Fibroblast of skin of scalp (primary cell): ENCODE measurements around the gene PILRA.
"Not testable (repeated sequence)": the region's sequence is repeated elsewhere in the genome, so short reads cannot be mapped to it uniquely, and the experiment has no call there.

Source experiments
- DNase-seq: peaks from one replicate; pipeline ENCODE4 v3.0.0-alpha.2; 2013

PILRA gene

GRCh38 chr7:100358027-100358856 is 15.0 kb upstream of the PILRA start, which contains the start of gene PILRB:
Gene PILRB, plus strand, starts transcription at chr7:100358117. Its CDS starts 186 bp downstream, at chr7:100358303.
- no peak for DNase-seq

DNA sequence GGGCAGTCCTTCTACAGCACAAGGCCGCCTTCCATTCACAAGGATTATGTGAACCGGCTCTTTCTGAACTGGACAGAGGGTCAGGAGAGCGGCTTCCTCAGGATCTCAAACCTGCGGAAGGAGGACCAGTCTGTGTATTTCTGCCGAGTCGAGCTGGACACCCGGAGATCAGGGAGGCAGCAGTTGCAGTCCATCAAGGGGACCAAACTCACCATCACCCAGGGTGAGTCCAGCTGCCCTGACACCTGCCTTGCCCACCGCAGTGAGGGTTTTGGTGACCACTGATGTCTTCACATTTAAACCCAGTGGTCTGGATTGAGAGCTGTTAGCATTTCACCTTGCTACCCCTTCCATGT is 14.5 kb upstream of the PILRA start:
- DNase-seq: no peak

DNA sequence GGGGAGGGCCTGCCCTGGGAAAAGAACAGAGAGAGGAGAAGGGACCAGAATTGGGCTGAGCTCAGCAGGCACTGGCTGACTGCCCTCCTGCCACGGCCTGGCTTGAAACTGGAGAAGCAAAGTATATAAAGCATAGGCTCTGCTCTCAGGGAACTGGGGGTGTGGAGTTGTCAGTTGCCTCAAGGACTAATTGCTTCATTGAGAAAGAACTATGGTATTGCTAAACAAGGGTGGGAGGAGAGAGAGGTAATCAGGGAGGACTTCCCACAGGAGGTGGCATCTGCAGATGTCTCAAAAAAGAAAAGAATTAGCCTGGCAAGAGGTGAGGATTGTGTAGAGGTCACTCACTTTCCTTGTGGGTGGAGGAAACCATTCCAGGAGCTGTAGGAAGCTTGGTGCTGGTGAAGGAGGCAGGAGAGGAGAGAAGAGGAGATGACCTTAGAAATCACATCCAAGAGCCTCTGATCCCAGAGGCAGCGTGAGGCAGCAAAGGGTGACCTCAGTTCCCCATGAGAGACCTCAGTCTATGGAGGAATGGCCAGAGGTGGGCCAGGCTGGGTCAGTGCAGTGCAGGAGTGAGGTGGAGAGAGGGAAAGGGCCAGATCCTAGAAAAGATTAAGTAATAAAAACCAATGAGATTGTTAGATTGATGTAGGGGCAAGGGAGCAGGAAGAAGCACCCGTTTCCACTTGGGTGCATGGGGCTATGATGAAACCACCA is 13.0 kb upstream of the PILRA start:
- no peak for DNase-seq

DNA sequence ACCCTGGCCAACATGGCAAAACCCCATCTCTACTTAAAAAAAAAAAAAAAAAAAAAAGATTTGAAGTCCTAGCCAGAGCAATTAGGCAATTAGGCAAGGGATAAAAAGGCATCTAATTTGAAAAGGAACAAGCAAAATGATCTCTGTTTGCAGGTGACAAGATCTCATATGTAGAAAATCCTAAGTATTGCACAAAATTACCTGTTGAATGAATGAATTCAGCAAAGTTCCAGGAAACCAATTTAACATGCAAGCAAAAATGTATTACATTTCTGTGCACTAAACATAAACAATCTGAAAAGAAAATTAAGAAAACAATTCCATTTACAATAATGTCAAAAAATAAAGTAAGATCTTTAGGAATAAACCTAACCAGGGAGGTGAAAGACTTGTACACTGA is 10.2 kb upstream of the PILRA start:
- no peak for DNase-seq

- not testable (repeated sequence) for DNase-seq
These were observed 9.5 kb upstream of the PILRA start for GRCh38 chr7:100363797-100364196.

DNA sequence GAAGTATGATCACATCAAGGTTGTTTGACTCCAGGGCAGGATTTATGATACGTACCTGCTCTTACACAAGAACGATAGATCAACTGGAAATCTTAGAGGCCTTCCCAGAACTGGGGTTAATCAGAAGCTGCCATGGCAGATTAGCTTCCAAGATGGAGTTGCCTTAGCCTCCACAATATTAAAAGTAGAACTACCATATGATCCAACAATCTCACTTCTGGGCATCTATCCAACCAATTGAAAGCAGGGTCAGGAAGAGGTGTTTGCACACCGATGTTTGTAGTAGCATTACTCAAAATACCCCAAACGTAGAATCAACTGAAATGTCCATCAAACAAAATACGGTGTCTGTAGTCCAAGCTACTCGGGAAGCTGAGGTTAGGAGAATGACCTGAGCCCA is 8.8 kb upstream of the PILRA start:
- DNase-seq: no peak

DNA sequence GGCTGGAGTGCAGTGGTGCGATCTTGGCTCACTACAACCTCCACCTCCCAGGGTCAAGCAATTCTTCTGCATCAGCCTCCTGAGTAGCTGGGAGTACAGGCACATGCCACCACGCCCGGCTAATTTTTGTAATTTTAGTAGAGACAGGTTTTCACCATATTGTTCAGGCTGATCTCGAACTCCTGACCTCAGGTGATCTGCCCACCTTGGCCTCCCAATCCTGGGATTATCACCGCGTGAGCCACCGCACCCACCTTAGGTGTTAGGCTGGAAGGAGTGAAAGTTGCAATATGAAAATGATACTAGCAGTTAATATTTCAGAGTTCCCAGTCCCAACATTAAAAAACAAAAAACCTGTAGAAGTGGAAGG is 7.3 kb upstream of the PILRA start:
- DNase-seq: not testable (repeated sequence)

DNA sequence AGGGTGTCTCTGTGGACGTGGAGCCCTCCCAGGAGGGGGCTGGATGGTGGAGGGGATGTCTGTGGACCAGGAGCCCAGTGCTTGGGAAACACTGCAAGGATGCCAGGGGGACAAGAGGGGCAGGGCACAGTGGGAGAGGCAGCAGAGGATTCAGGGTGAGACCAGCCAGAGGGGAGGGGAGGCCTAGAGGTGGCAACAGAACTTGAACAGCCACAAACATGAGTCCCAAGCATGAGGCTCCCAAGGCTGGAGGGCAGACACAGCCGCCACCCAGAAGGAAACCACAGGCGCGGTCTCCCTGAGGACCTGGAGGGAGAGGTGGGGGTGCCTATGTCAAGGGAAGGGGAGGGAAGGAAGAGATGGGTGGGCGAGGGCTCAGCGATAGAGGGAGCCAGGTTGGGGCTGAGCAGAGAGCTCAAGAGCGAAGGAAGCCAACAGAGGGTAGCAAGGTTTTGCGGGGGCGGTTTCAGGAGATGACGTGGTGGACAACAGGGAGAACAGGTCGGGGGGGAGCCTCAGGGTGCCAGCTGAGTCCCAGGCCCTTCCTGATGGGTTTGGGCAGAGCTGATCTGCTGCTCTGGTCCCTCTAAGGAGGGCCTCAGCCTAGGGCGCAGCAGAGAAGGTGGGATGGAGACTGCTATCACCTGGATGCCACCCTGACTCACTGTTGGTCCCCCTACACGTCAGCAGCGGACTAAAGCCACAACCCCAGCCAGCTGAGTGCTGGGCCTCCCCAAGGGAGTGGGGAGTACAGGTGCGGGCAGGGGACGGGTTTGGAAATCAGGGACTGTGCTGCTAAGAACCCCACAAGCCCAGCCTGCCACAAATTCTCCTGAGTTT is 6.7 kb upstream of the PILRA start:
- DNase-seq: no peak

- DNase-seq: no peak
These were observed 6.1 kb upstream of the PILRA start for GRCh38 chr7:100367251-100367620.

GRCh38 chr7:100367676-100368613 is 5.3 kb upstream of the PILRA start:
- no peak for DNase-seq

GRCh38 chr7:100369105-100369504 is 4.2 kb upstream of the PILRA start:
- no peak for DNase-seq

DNA sequence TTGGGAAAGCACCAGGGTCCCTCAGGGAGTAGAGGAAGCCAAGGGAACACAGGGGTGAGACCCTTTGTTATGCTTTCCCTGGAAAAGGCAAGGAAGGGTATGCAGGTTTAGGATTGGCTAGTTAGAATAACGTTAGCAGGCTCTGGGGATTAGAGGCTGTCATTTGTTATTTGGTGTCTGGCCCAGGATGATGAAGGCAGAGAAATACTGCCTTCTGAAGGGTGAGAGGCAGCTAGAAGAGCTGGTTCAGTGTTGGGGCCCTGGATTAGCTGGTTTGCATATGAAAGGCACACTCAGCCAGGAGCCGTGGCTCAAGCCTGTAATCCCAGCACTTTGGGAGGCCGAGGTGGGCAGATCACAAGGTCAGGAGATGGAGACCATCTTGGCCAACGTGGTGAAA is 3.0 kb upstream of the PILRA start:
- DNase-seq: no peak

GRCh38 chr7:100370746-100371145 is 2.5 kb upstream of the PILRA start:
- DNase-seq: no peak

GRCh38 chr7:100371561-100372171 is 1.6 kb upstream of the PILRA start:
- DNase-seq: peak; percentile 7

GRCh38 chr7:100372256-100372655 is 1.0 kb upstream of the PILRA start:
- DNase-seq: peak; percentile 46

- DNase-seq: no peak
These were observed 593 bp upstream of the PILRA start for GRCh38 chr7:100372694-100373093.

- DNase-seq: not testable (repeated sequence)
These were observed 747 bp downstream of the PILRA start for GRCh38 chr7:100373870-100374598.

GRCh38 chr7:100374601-100375000 is 1.3 kb downstream of the PILRA start:
- DNase-seq: no peak

DNA sequence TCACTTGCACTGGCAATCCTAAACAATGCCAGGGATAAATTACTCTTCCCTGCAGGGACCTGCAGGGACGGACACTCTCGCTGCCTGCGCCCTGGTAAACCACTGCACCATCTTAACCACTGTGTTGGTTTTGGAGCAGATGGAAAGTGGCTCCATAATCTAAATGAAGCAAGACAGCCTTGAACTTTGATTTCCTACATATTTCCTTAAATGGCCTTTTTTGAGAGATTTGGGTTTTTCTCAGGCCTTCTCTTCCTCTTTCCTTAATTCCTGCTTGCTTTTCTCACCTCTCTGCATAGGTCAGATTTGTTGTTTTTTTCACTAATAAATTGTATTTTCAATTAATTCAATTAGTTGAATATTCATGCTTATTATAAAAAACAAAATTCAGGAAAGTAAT is 2.8 kb downstream of the PILRA start:
- no peak for DNase-seq

GRCh38 chr7:100378114-100378755 is 4.9 kb downstream of the PILRA start:
- DNase-seq: no peak
